Brain microvascular endothelial cell (primary cell): ENCODE data around the gene ITPRID2.

Experiments used
- DNase-seq: peaks from one replicate; pipeline ENCODE4 v3.0.0-alpha.2; 2020
- H3K27ac ChIP-seq: fragments of 250-450 bp; sonication (Bioruptor Pico); 2 replicates; pipeline ENCODE4 v1.5.1; 2020; ENCODE audit warnings: mild to moderate bottlenecking, moderate library complexity
- H3K27me3 ChIP-seq: fragments of 250-450 bp; sonication (Bioruptor Pico); replicated peaks from 2 replicates; pipeline ENCODE4 v1.5.1; 2020; ENCODE audit warnings: mild to moderate bottlenecking
- H3K36me3 ChIP-seq: fragments of 250-450 bp; sonication (Bioruptor Pico); replicated peaks from 2 replicates; pipeline ENCODE4 v1.5.1; 2020; ENCODE audit warnings: mild to moderate bottlenecking
- H3K4me3 ChIP-seq: 2 replicates; pipeline ENCODE4 v1.5.1; 2011; ENCODE audit warnings: low read depth, mild to moderate bottlenecking, control low read depth, low read length, moderate library complexity
- CTCF ChIP-seq: IDR thresholded peaks from 2 replicates; pipeline ENCODE4 v1.5.1; 2011; ENCODE audit warnings: low read depth, mild to moderate bottlenecking, moderate library complexity, low read length, control low read depth, inconsistent platforms; ENCODE audit errors: missing control alignments
- in situ Hi-C: cut with HindIII; loops from 2 replicates; pipeline ENCODE4 v1.10.0; 2017; ENCODE audit warnings: low sequenced_read_pairs, low pct_ligation_motif_present

The ITPRID2 gene

GRCh38 chr2:181891966-181892798 lies 652 bp downstream of the ITPRID2 start:
- peak; percentile 23 for TF ChIP-seq CTCF
- DNase-seq: peak; percentile 46
- peak overlapping the region; percentile 89 for H3K4me3 ChIP-seq
- in situ Hi-C loops: loop anchor here (25.0 kb wide), 1 partner anchor 155 kb away; no protein-coding TSS in a partner anchor
- H3K27me3 ChIP-seq: no peaks in the 10 kb centered on the region
- H3K36me3 ChIP-seq: peaks cover 7% of the 10 kb centered on the region
- H3K27ac ChIP-seq: peak overlapping the region; percentile 89

- in situ Hi-C loops: loop anchor here (25.0 kb wide), 1 partner anchor 156 kb away; no protein-coding TSS in a partner anchor
- Histone ChIP-seq H3K27me3 (no peaks in the 10 kb centered on the region), H3K27ac (peak overlapping the region; percentile 89), H3K4me3 (peak overlapping the region; percentile 89), H3K36me3 (peaks cover 7% of the 10 kb centered on the region)
- DNase-seq: no peak
- no peak for TF ChIP-seq CTCF
Measured at GRCh38 chr2:181892799-181893435, 1.4 kb downstream of the ITPRID2 start.

GRCh38 chr2:181894381-181894780 lies 2.9 kb downstream of the ITPRID2 start:
- in situ Hi-C loops: loop anchor here (25.0 kb wide), 1 partner anchor 157 kb away; no protein-coding TSS in a partner anchor
- Histone ChIP-seq H3K27me3 (no peaks in the 10 kb centered on the region), H3K4me3 (peak overlapping the region; percentile 89), H3K36me3 (peaks cover 16% of the 10 kb centered on the region), H3K27ac (no peak overlapping the region)
- DNase-seq: no peak
- TF ChIP-seq CTCF: no peak

- Histone ChIP-seq H3K4me3 (peak overlapping the region; percentile 0), H3K27ac (no peak overlapping the region), H3K27me3 (no peaks in the 10 kb centered on the region), H3K36me3 (peaks cover 31% of the 10 kb centered on the region)
- DNase-seq: no peak
- in situ Hi-C loops: loop anchor here (25.0 kb wide), 1 partner anchor 159 kb away; no protein-coding TSS in a partner anchor
- no peak for TF ChIP-seq CTCF
Measured at GRCh38 chr2:181895818-181896217, 4.3 kb downstream of the ITPRID2 start.

GRCh38 chr2:181896286-181896685 lies 4.8 kb downstream of the ITPRID2 start:
- Histone ChIP-seq H3K36me3 (peaks cover 35% of the 10 kb centered on the region), H3K4me3 (no peak overlapping the region), H3K27ac (no peak overlapping the region), H3K27me3 (no peaks in the 10 kb centered on the region)
- in situ Hi-C loops: loop anchor here (25.0 kb wide), 1 partner anchor 159 kb away; no protein-coding TSS in a partner anchor
- TF ChIP-seq CTCF: no peak
- DNase-seq: no peak
